CD14-positive monocyte (primary cell): ENCODE data around the gene VAV1. TPM values are rescaled to one million over a fixed set of nuclear protein-coding genes. Genes with fewer than 3 reads are reported as not detected.

Source experiments
- DNase-seq, 3 donors: peaks; one replicate each; pipeline ENCODE4 v3.0.0-alpha.2; 2011 to 2022
- H2AFZ ChIP-seq: 2 replicates; pipeline ENCODE4 v1.6.0; 2012; ENCODE audit warnings: mild to moderate bottlenecking, low read depth, low read length, inconsistent platforms; ENCODE audit not compliant: insufficient read depth, poor library complexity, severe bottlenecking
- H3K27ac ChIP-seq, 2 donors: 1 replicate in 1 of 2; 2 replicates in 1 of 2; pipeline ENCODE4 v1.5.1; 2012 to 2013; ENCODE audit warnings: low read length in 2 of 2, control low read depth in 1 of 2, inconsistent platforms in 1 of 2, low read depth in 1 of 2, mild to moderate bottlenecking in 1 of 2
- H3K27me3 ChIP-seq, 2 donors: one replicate each; pipeline versions ENCODE4 v1.6.0 to v1.6.1; 2011 to 2013; ENCODE audit warnings: low read length in 2 of 2; ENCODE audit not compliant: control insufficient read depth in 2 of 2, insufficient read depth in 2 of 2
- H3K36me3 ChIP-seq, 2 donors: replicated peaks in 1 of 2; 1 replicate in 1 of 2; 2 replicates in 1 of 2; pipeline versions ENCODE4 v1.5.1 to v1.6.1; 2012 to 2013; ENCODE audit warnings: low read length in 2 of 2, control low read depth in 1 of 2, inconsistent platforms in 1 of 2, mild to moderate bottlenecking in 1 of 2; ENCODE audit not compliant: insufficient read depth in 2 of 2, control insufficient read depth in 1 of 2
- H3K4me1 ChIP-seq, 2 donors: 1 replicate in 1 of 2; 2 replicates in 1 of 2; pipeline versions ENCODE4 v1.5.1 to v1.6.1; 2012 to 2013; ENCODE audit warnings: low read length in 2 of 2, control low read depth in 1 of 2, inconsistent platforms in 1 of 2, mild to moderate bottlenecking in 1 of 2, moderate library complexity in 1 of 2; ENCODE audit not compliant: insufficient read depth in 2 of 2, control insufficient read depth in 1 of 2
- H3K4me2 ChIP-seq: replicated peaks from 2 replicates; pipeline ENCODE3; 2012; ENCODE audit warnings: low read length, moderate library complexity, mild to moderate bottlenecking; ENCODE audit not compliant: poor library complexity, severe bottlenecking; ENCODE audit errors: extremely low read depth
- H3K4me3 ChIP-seq, 3 experiments: fragments of 200-600 bp in 1 of 3; sonication (generic) in 1 of 3; replicated peaks in 1 of 3; 1 replicate in 2 of 3; 2 replicates in 1 of 3; pipeline ENCODE4 v1.5.1; 2011 to 2013; ENCODE audit warnings: low read length in 3 of 3, mild to moderate bottlenecking in 3 of 3, control low read depth in 2 of 3, low read depth in 2 of 3, inconsistent platforms in 1 of 3, moderate library complexity in 1 of 3
- H3K79me2 ChIP-seq: 2 replicates; pipeline ENCODE4 v1.6.0; 2012; ENCODE audit warnings: mild to moderate bottlenecking, control low read depth, inconsistent platforms, low read length, moderate library complexity; ENCODE audit not compliant: insufficient read depth
- H3K9ac ChIP-seq: 2 replicates; pipeline ENCODE4 v1.6.0; 2017; ENCODE audit warnings: low read length, mild to moderate bottlenecking; ENCODE audit not compliant: insufficient read depth, poor library complexity, severe bottlenecking
- H3K9me3 ChIP-seq, 2 donors: replicated peaks in 1 of 2; 1 replicate in 1 of 2; 2 replicates in 1 of 2; pipeline versions ENCODE4 v1.5.1 to v1.6.1; 2012 to 2013; ENCODE audit warnings: low read length in 2 of 2, control low read depth in 1 of 2; ENCODE audit not compliant: control insufficient read depth in 1 of 2, insufficient read depth in 1 of 2
- H4K20me1 ChIP-seq: 2 replicates; pipeline ENCODE4 v1.6.0; 2012; ENCODE audit warnings: mild to moderate bottlenecking, low read length, control low read depth, moderate library complexity; ENCODE audit not compliant: insufficient read depth
- H3K27ac Mint-ChIP-seq, 7 donors: one replicate each; pipeline ENCODE4 v1.8.0; 2020; ENCODE audit warnings: mild to moderate bottlenecking in 7 of 7, mixed read lengths in 7 of 7, moderate library complexity in 6 of 7, inconsistent platforms in 2 of 7
- H3K27me3 Mint-ChIP-seq, 3 donors: one replicate each; pipeline ENCODE4 v1.8.0; 2021 to 2022; ENCODE audit warnings: low read depth in 3 of 3, mild to moderate bottlenecking in 3 of 3, mixed read lengths in 3 of 3, moderate library complexity in 3 of 3, inconsistent platforms in 1 of 3
- H3K36me3 Mint-ChIP-seq, 2 donors: one replicate each; pipeline ENCODE4 v1.8.0; 2020; ENCODE audit warnings: mixed read lengths in 2 of 2, inconsistent platforms in 1 of 2, mild to moderate bottlenecking in 1 of 2
- H3K4me1 Mint-ChIP-seq: one replicate; pipeline ENCODE4 v1.8.0; 2020; ENCODE audit warnings: mild to moderate bottlenecking, mixed read lengths
- H3K4me3 Mint-ChIP-seq, 2 donors: one replicate each; pipeline ENCODE4 v1.8.0; 2020; ENCODE audit warnings: mild to moderate bottlenecking in 2 of 2, mixed read lengths in 2 of 2, moderate library complexity in 1 of 2
- H3K9me3 Mint-ChIP-seq, 7 donors: one replicate each; pipeline ENCODE4 v1.8.0; 2020 to 2022; ENCODE audit warnings: mixed read lengths in 7 of 7, mild to moderate bottlenecking in 6 of 7, moderate library complexity in 6 of 7, inconsistent platforms in 2 of 7
- WGBS: methylation state at CpG from one replicate; pipeline ENCODE4 v1.1.5; 2013; ENCODE audit warnings: missing lambda C conversion rate; ENCODE audit not compliant: insufficient coverage; 5-methylcytosine and 5-hydroxymethylcytosine counted together
- intact Hi-C, 2 donors: fragments of 100-400 bp; cut with micrococcal nuclease; formaldehyde crosslinking; loops; one replicate each; pipeline versions ENCODE4 v1.15.0 to v1.15.1; 2023
- polyA plus RNA-seq, 3 donors: library from polyadenylated mRNA; depleted of rRNA in 1 of 3; unstranded in 2 of 3; stranded (reverse) in 1 of 3; fragments of 300-500 nt in 2 of 3; fragments of >200 nt in 1 of 3; fragmentation: Illumina TruSeq in 2 of 3; gene quantifications; 1 replicate in 2 of 3; 2 replicates in 1 of 3; pipeline ENCODE4 v1.2.3, GENCODE V29; 2012 to 2021
- TF ChIP-seq, protein P1 (sequence below): fragments of 200-600 bp; IDR thresholded peaks from one replicate; pipeline ENCODE4 v1.8.0; 2022; ENCODE audit warnings: antibody characterized with exemption, mild to moderate bottlenecking

The VAV1 gene
- polyA plus RNA-seq, 3 donors = 21.3 to 81.2 (median 30.2) TPM

GRCh38 chr19:6849876-6850275 lies 77.4 kb downstream of the VAV1 start:
- no peaks in the 10 kb centered on the region for H3K27me3 Mint-ChIP-seq
- H3K9me3 Mint-ChIP-seq = no peaks in the 10 kb centered on the region
- no peaks in the 10 kb centered on the region for H3K79me2 ChIP-seq
- no peak overlapping the region for H3K9ac ChIP-seq
- WGBS = no CpG with 5 or more reads among the region's 2 CpGs
- H2AFZ ChIP-seq = no peak overlapping the region
- intact Hi-C loops = no loop called here
- H3K27ac ChIP-seq = no peak overlapping the region
- no peak overlapping the region for H3K4me3 ChIP-seq
- no peaks in the 10 kb centered on the region for H3K4me1 ChIP-seq
- no peak overlapping the region for H3K27ac Mint-ChIP-seq
- H3K4me2 ChIP-seq = no peak overlapping the region
- H3K4me1 Mint-ChIP-seq = no peaks in the 10 kb centered on the region
- no peaks in the 10 kb centered on the region for H3K9me3 ChIP-seq
- DNase-seq = no peak
- peaks cover 66 to 79% of the 10 kb centered on the region in 2 donors for H3K36me3 Mint-ChIP-seq
- H3K36me3 ChIP-seq = peaks cover 76 to 81% of the 10 kb centered on the region in 2 donors
- no peaks in the 10 kb centered on the region for H3K27me3 ChIP-seq
- peaks cover 65% of the 10 kb centered on the region for H4K20me1 ChIP-seq
- TF ChIP-seq, protein P1, sequence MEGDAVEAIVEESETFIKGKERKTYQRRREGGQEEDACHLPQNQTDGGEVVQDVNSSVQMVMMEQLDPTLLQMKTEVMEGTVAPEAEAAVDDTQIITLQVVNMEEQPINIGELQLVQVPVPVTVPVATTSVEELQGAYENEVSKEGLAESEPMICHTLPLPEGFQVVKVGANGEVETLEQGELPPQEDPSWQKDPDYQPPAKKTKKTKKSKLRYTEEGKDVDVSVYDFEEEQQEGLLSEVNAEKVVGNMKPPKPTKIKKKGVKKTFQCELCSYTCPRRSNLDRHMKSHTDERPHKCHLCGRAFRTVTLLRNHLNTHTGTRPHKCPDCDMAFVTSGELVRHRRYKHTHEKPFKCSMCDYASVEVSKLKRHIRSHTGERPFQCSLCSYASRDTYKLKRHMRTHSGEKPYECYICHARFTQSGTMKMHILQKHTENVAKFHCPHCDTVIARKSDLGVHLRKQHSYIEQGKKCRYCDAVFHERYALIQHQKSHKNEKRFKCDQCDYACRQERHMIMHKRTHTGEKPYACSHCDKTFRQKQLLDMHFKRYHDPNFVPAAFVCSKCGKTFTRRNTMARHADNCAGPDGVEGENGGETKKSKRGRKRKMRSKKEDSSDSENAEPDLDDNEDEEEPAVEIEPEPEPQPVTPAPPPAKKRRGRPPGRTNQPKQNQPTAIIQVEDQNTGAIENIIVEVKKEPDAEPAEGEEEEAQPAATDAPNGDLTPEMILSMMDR = no peak
- no peak overlapping the region for H3K4me3 Mint-ChIP-seq

GRCh38 chr19:6851359-6851758 lies 78.9 kb downstream of the VAV1 start:
- WGBS = 100% methylated on average over 1 of the region's 1 CpG
- Mint-ChIP-seq H3K27me3 (no peaks in the 10 kb centered on the region), H3K27ac (no peak overlapping the region), H3K4me1 (no peaks in the 10 kb centered on the region), H3K36me3 (peaks cover 80 to 92% of the 10 kb centered on the region in 2 donors), H3K9me3 (no peaks in the 10 kb centered on the region), H3K4me3 (no peak overlapping the region)
- H3K9me3 ChIP-seq = no peaks in the 10 kb centered on the region
- no peak overlapping the region for H3K4me3 ChIP-seq
- intact Hi-C loops = no loop called here
- H4K20me1 ChIP-seq = peaks cover 70% of the 10 kb centered on the region
- H3K27me3 ChIP-seq = no peaks in the 10 kb centered on the region
- H3K9ac ChIP-seq = no peak overlapping the region
- no peak for DNase-seq
- H3K79me2 ChIP-seq = no peaks in the 10 kb centered on the region
- TF ChIP-seq, protein P1 = no peak
- H3K27ac ChIP-seq = no peak overlapping the region
- no peak overlapping the region for H3K4me2 ChIP-seq
- H3K4me1 ChIP-seq = no peaks in the 10 kb centered on the region
- no peak overlapping the region for H2AFZ ChIP-seq
- H3K36me3 ChIP-seq = peaks cover 90 to 96% of the 10 kb centered on the region in 2 donors
